ENCODE data around the gene CTIF. TPM values are rescaled to one million over a fixed set of nuclear protein-coding genes. Genes with fewer than 3 reads are reported as not detected.

The CTIF gene
- polyA plus RNA-seq, 1 of the 3 experiments (the other 2 are of a cell fraction), result 47.2 TPM

- Histone ChIP-seq H3K9ac (no peak overlapping the region), H3K4me3 (ENCODE audit: low read depth in 2 of 2, low read length in 1 of 2) (no peak overlapping the region), H2AFZ (ENCODE audit: low read depth) (no peak overlapping the region), H3F3A (replicated peaks; ENCODE audit: insufficient read depth) (peaks cover 13% of the 10 kb centered on the region), H3K4me1 (ENCODE audit: control insufficient read depth in 1 of 2, insufficient read depth in 2 of 2, low read depth in 1 of 2, low read length in 1 of 2) (peaks cover 4 to 15% of the 10 kb centered on the region in 2 experiments; a peak in 3 of 4 replicates), H3K9me2 (no peaks in the 10 kb centered on the region), H3K9me3 (no peaks in the 10 kb centered on the region), H3K27ac (ENCODE audit: low read depth in 2 of 2, low read length in 1 of 2) (no peak overlapping the region; a peak in 1 of 4 replicates), H3K79me2 (ENCODE audit: insufficient read depth) (no peaks in the 10 kb centered on the region), H3K36me3 (replicated peaks in 1 of 2; ENCODE audit: control insufficient read depth in 1 of 2, insufficient read depth in 2 of 2, low read length in 1 of 2) (peaks cover 10 to 50% of the 10 kb centered on the region in 2 experiments), H3K4me2 (no peak overlapping the region), H3K27me3 (ENCODE audit: insufficient read depth) (no peaks in the 10 kb centered on the region), H4K20me1 (ENCODE audit: insufficient read depth) (no peaks in the 10 kb centered on the region)
- 96% methylated on average over 3 of the region's 3 CpGs for WGBS (ENCODE audit: low lambda C conversion rate)
- TF ChIP-seq ZBTB33 (IDR thresholded peaks at IDR 0.05; ENCODE audit: borderline replicate concordance, low read depth) (no peak), USF1 (IDR thresholded peaks at IDR 0.05; ENCODE audit: borderline replicate concordance, low read depth) (peak; percentile 44; the same call in 1 of the 2 replicates)
- DNase-seq, result no peak
- CTCF ChIA-PET, result interaction anchor here (1.7 kb wide), 1 partner anchor 10 kb away, joined by 5 read pairs; no protein-coding TSS in a partner anchor
- POLR2A ChIA-PET, result no interaction called here
Measured at GRCh38 chr18:48803518-48803917, 264.7 kb downstream of the CTIF start.

GRCh38 chr18:48803951-48804855 lies 265.4 kb downstream of the CTIF start:
- DNase-seq, result no peak
- H3K27ac ChIP-seq (ENCODE audit: low read depth in 2 of 2, low read length in 1 of 2), result no peak overlapping the region; a peak in 1 of 4 replicates
- peaks cover 18% of the 10 kb centered on the region for H3F3A ChIP-seq (replicated peaks; ENCODE audit: insufficient read depth)
- CTCF ChIA-PET, result interaction anchor here (0.6 kb wide), 1 partner anchor 48 kb away, joined by 3 read pairs; no protein-coding TSS in a partner anchor
- 88% methylated on average over 10 of the region's 11 CpGs for WGBS (ENCODE audit: low lambda C conversion rate)
- no peaks in the 10 kb centered on the region for H3K79me2 ChIP-seq (ENCODE audit: insufficient read depth)
- POLR2A ChIA-PET, result no interaction called here
- H2AFZ ChIP-seq (ENCODE audit: low read depth), result no peak overlapping the region
- no peaks in the 10 kb centered on the region for H3K9me2 ChIP-seq
- H3K4me3 ChIP-seq (ENCODE audit: low read depth in 2 of 2, low read length in 1 of 2), result no peak overlapping the region
- no peaks in the 10 kb centered on the region for H4K20me1 ChIP-seq (ENCODE audit: insufficient read depth)
- no peak overlapping the region for H3K9ac ChIP-seq
- TF ChIP-seq REST (IDR thresholded peaks at IDR 0.05; ENCODE audit: low read depth, low read length), result no peak
- no peak for TF ChIP-seq TAF1 (IDR thresholded peaks at IDR 0.05; ENCODE audit: borderline replicate concordance, low read depth, low read length)
- no peak for TF ChIP-seq RAD21 (IDR thresholded peaks at IDR 0.05; ENCODE audit: low read length)
- TF ChIP-seq RCOR1 (IDR thresholded peaks at IDR 0.05; ENCODE audit: low read length), result no peak
- no peak for TF ChIP-seq GABPA (IDR thresholded peaks at IDR 0.05; ENCODE audit: low read depth)
- no peak for TF ChIP-seq NFIC (IDR thresholded peaks at IDR 0.05; ENCODE audit: borderline replicate concordance)
- TF ChIP-seq MAX (IDR thresholded peaks at IDR 0.05; ENCODE audit: low read depth), result no peak
- no peak for TF ChIP-seq FOSL2 (IDR thresholded peaks at IDR 0.05; ENCODE audit: borderline replicate concordance, low read depth)
- TF ChIP-seq EP300 (IDR thresholded peaks at IDR 0.05; ENCODE audit: borderline replicate concordance in 1 of 2, low read depth in 1 of 2, low read length in 1 of 2), result no peak
- no peak for TF ChIP-seq FOXJ3 (CRISPR knock-in tag; IDR thresholded peaks at IDR 0.05)
- no peaks in the 10 kb centered on the region for H3K27me3 ChIP-seq (ENCODE audit: insufficient read depth)
- H3K4me2 ChIP-seq, result no peak overlapping the region
- H3K4me1 ChIP-seq (ENCODE audit: control insufficient read depth in 1 of 2, insufficient read depth in 2 of 2, low read depth in 1 of 2, low read length in 1 of 2), result peaks cover 4 to 10% of the 10 kb centered on the region in 2 experiments; a peak in 3 of 4 replicates
- no peaks in the 10 kb centered on the region for H3K9me3 ChIP-seq
- peaks cover 10 to 45% of the 10 kb centered on the region in 2 experiments for H3K36me3 ChIP-seq (replicated peaks in 1 of 2; ENCODE audit: control insufficient read depth in 1 of 2, insufficient read depth in 2 of 2, low read length in 1 of 2)

Measured in SK-N-SH (cell line).